GM12878 (cell line): Measurements from ENCODE around the gene OR6Y1. TPM values are rescaled to one million over a fixed set of nuclear protein-coding genes. Genes with fewer than 3 reads are reported as not detected.

Experiments
- ATAC-seq: fragments of 200-7000 bp; cut with Tn5 transposase; 3 replicates; pipeline ENCODE4 v1.9.1; 2020; ENCODE audit warnings: mild to moderate bottlenecking, moderate library complexity
- BruUV-seq: library from RNA; stranded (reverse); fragments of 400-500 nt; replicated peaks from 2 replicates; lab custom pipeline; 2021; lab: Mats Ljungman, UMichigan
- CTCF ChIA-PET: fragments of 300-600 bp; sonication (Branson Sonifier 250); formaldehyde crosslinking; extraction: SDS; loops from one replicate; lab custom pipeline; 2021; ENCODE audit warnings: inconsistent platforms; lab: Yijun Ruan, JAX
- POLR2A ChIA-PET: fragments of 350-600 bp; formaldehyde crosslinking; extraction: SDS; loops from one replicate; lab custom pipeline; 2021; ENCODE audit warnings: inconsistent platforms; lab: Charles Lee
- RAD21 ChIA-PET: fragments of 300-600 bp; sonication (Branson Sonifier 250); formaldehyde crosslinking; loops from one replicate; lab custom pipeline; 2023; ENCODE audit warnings: antibody characterized with exemption; ENCODE audit not compliant: unreplicated experiment; lab: Charles Lee
- SMC1A ChIA-PET: fragments of 300-600 bp; sonication (Branson Sonifier 250); formaldehyde crosslinking; loops from one replicate; lab custom pipeline; 2023; ENCODE audit not compliant: unreplicated experiment, uncharacterized antibody; lab: Charles Lee
- DNase-seq: peaks from one replicate; pipeline ENCODE4 v3.0.0-alpha.2; 2011; ENCODE audit warnings: low read depth, low spot score
- FAIRE-seq: peaks from 3 replicates; lab custom pipeline; 2011; peaks lifted over from hg19 to GRCh38; lab: Jason Lieb, UNC
- H2AFZ ChIP-seq: 2 replicates; pipeline ENCODE4 v1.6.0; 2011; ENCODE audit warnings: low read depth, low read length, control low read depth; ENCODE audit not compliant: control insufficient read depth
- H3K27ac ChIP-seq: 2 replicates; pipeline ENCODE4 v1.5.1; 2011; ENCODE audit warnings: control low read depth; ENCODE audit not compliant: control insufficient read depth, insufficient read depth
- H3K27me3 ChIP-seq, 2 experiments: replicated peaks in 1 of 2; 2 replicates each; pipeline versions ENCODE4 v1.6.0 to v1.6.1; 2011; ENCODE audit warnings: low read length in 1 of 2; ENCODE audit not compliant: control insufficient read depth in 2 of 2, insufficient read depth in 2 of 2
- H3K36me3 ChIP-seq, 2 experiments: 2 replicates each; pipeline ENCODE4 v1.5.1; 2011; ENCODE audit warnings: low read length in 1 of 2; ENCODE audit not compliant: control insufficient read depth in 2 of 2, insufficient read depth in 2 of 2
- H3K4me1 ChIP-seq: 2 replicates; pipeline ENCODE4 v1.6.1; 2011; ENCODE audit warnings: mild to moderate bottlenecking, low read length, moderate library complexity, mixed read lengths; ENCODE audit not compliant: control insufficient read depth, insufficient read depth
- H3K4me2 ChIP-seq: 2 replicates; pipeline ENCODE4 v1.6.0; 2011; ENCODE audit warnings: control low read depth; ENCODE audit not compliant: control insufficient read depth, insufficient read depth
- H3K4me3 ChIP-seq: fragments of 200-600 bp; sonication (generic); 2 replicates; pipeline ENCODE4 v1.5.1; 2016
- H3K79me2 ChIP-seq: 2 replicates; pipeline ENCODE4 v1.6.0; 2011; ENCODE audit warnings: low read length; ENCODE audit not compliant: control insufficient read depth, insufficient read depth
- H3K9ac ChIP-seq: 2 replicates; pipeline ENCODE4 v1.8.0; 2011; ENCODE audit warnings: low read length, control low read depth, mixed read lengths; ENCODE audit not compliant: control insufficient read depth, insufficient read depth
- H3K9me3 ChIP-seq: replicated peaks from 3 replicates; pipeline ENCODE4 v1.5.1; 2011; ENCODE audit warnings: mild to moderate bottlenecking, low read length; ENCODE audit not compliant: control insufficient read depth, insufficient read depth
- H4K20me1 ChIP-seq: 2 replicates; pipeline ENCODE4 v1.6.0; 2011; ENCODE audit not compliant: control insufficient read depth, insufficient read depth
- CHD2 ChIP-seq: IDR thresholded peaks from 2 replicates; pipeline ENCODE4 v1.6.1; 2011; ENCODE audit warnings: low read depth, low read length, improper control_type of control experiment, borderline replicate concordance
- DPF2 ChIP-seq: fragments of 450-650 bp; IDR thresholded peaks from 2 replicates; pipeline ENCODE4 v1.6.1; 2017; ENCODE audit warnings: mild to moderate bottlenecking
- EED ChIP-seq: sonication (generic); IDR thresholded peaks from 2 replicates; pipeline ENCODE4 v1.6.1; 2016; ENCODE audit warnings: antibody characterized with exemption, low read depth
- EZH2 ChIP-seq: IDR thresholded peaks from 2 replicates; pipeline ENCODE4 v1.6.1; 2012; ENCODE audit warnings: low read depth, mild to moderate bottlenecking, control low read depth, inconsistent platforms, low read length, borderline replicate concordance; ENCODE audit not compliant: control insufficient read depth
- FOXK2 ChIP-seq: fragments of 450-650 bp; IDR thresholded peaks from 2 replicates; pipeline ENCODE4 v1.6.1; 2017; ENCODE audit warnings: mild to moderate bottlenecking, moderate library complexity
- IKZF1 ChIP-seq: fragments of 450-650 bp; conservative IDR thresholded peaks from 2 replicates; pipeline ENCODE4 v1.6.1; 2017; ENCODE audit warnings: antibody characterized with exemption, mild to moderate bottlenecking
- JUND ChIP-seq: IDR thresholded peaks from 2 replicates; pipeline ENCODE4 v1.6.1; 2012; ENCODE audit warnings: low read depth, mild to moderate bottlenecking, low read length, improper control_type of control experiment, moderate library complexity
- MTA3 ChIP-seq: IDR thresholded peaks from 2 replicates; pipeline ENCODE4 v1.6.1; 2012; ENCODE audit warnings: low read length, inconsistent platforms, borderline replicate concordance
- PAX8 ChIP-seq: fragments of 450-650 bp; IDR thresholded peaks from 2 replicates; pipeline ENCODE4 v1.6.1; 2017; ENCODE audit warnings: mild to moderate bottlenecking, moderate library complexity
- PML ChIP-seq: IDR thresholded peaks from 2 replicates; pipeline ENCODE4 v1.6.1; 2012; ENCODE audit warnings: low read length, inconsistent platforms
- SUPT20H ChIP-seq: IDR thresholded peaks from 2 replicates; pipeline ENCODE4 v1.6.1; 2011; ENCODE audit warnings: low read depth, mild to moderate bottlenecking, low read length, moderate library complexity, borderline replicate concordance; ENCODE audit not compliant: control insufficient read depth
- WRNIP1 ChIP-seq: IDR thresholded peaks from 2 replicates; pipeline ENCODE4 v1.6.1; 2011; ENCODE audit warnings: low read depth, low read length, improper control_type of control experiment, borderline replicate concordance
- ZNF274 ChIP-seq: IDR thresholded peaks from one replicate; pipeline ENCODE4 v1.8.0; 2011; ENCODE audit not compliant: insufficient read length, insufficient read depth
- WGBS: methylation state at CpG from one replicate; pipeline ENCODE4 v1.1.6; 2016; ENCODE audit warnings: low lambda C conversion rate; ENCODE audit not compliant: insufficient replicate concordance, insufficient coverage; ENCODE audit errors: missing lambda C conversion rate; 5-methylcytosine and 5-hydroxymethylcytosine counted together
- in situ Hi-C: fragments of 300-500 bp; cut with MboI; formaldehyde crosslinking; loops from 9 replicates; pipeline ENCODE4 v1.14.3; 2018; ENCODE audit warnings: mixed read lengths
- intact Hi-C: fragments of 100-400 bp; cut with micrococcal nuclease; formaldehyde crosslinking; loops from one replicate; pipeline ENCODE4 v1.14.2; 2022; ENCODE audit not compliant: unreplicated experiment
- polyA plus RNA-seq, 11 experiments: library from polyadenylated mRNA; depleted of rRNA in 4 of 11; unstranded in 6 of 11; stranded (reverse) in 5 of 11; fragments of >200 nt; fragmentation: Nextera tagmentation in 4 of 11; fragmentation: Illumina TruSeq in 1 of 11; extraction: Ambion mirVana in 4 of 11; extraction: Trizol in 1 of 11; gene quantifications; 1 replicate in 1 of 11; 2 replicates in 10 of 11; pipeline versions ENCODE4 v1.2.1 to v1.2.3, GENCODE V29; 2011 to 2016; ENCODE audit warnings: inconsistent platforms in 2 of 11, missing spikeins in 2 of 11, low read depth in 1 of 11
- total RNA-seq, 4 experiments: library from RNA; depleted of rRNA in 3 of 4; stranded (reverse); fragments of >200 nt in 3 of 4; fragmentation: Illumina TruSeq in 1 of 4; extraction: Trizol in 1 of 4; gene quantifications; 2 replicates each; pipeline versions ENCODE4 v1.2.1 to v1.2.3, GENCODE V29; 2013 to 2021
- TF ChIP-seq, protein P1 (sequence below): fragments of 450-650 bp; formaldehyde crosslinking; IDR thresholded peaks from 2 replicates; pipeline ENCODE4 v1.4.0; 2022; ENCODE audit warnings: mild to moderate bottlenecking, moderate library complexity

Gene OR6Y1
- total and polyA plus RNA-seq, 10 of the 15 experiments (the other 5 are each of a cell fraction or from before 2014, with no cell fraction given), result not detected

- no peak for TF ChIP-seq ZNF274
- TF ChIP-seq, protein P1, sequence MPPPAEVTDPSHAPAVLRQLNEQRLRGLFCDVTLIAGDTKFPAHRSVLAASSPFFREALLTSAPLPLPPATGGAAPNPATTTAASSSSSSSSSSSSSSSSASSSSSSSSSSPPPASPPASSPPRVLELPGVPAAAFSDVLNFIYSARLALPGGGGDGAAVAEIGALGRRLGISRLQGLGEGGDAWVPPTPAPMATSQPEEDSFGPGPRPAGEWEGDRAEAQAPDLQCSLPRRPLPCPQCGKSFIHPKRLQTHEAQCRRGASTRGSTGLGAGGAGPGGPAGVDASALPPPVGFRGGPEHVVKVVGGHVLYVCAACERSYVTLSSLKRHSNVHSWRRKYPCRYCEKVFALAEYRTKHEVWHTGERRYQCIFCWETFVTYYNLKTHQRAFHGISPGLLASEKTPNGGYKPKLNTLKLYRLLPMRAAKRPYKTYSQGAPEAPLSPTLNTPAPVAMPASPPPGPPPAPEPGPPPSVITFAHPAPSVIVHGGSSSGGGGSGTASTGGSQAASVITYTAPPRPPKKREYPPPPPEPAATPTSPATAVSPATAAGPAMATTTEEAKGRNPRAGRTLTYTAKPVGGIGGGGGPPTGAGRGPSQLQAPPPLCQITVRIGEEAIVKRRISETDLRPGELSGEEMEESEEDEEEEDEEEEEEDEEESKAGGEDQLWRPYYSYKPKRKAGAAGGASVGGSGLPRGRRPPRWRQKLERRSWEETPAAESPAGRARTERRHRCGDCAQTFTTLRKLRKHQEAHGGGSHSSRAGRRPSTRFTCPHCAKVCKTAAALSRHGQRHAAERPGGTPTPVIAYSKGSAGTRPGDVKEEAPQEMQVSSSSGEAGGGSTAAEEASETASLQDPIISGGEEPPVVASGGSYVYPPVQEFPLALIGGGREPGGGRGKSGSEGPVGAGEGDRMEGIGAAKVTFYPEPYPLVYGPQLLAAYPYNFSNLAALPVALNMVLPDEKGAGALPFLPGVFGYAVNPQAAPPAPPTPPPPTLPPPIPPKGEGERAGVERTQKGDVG (CRISPR knock-in tag), result no peak
- TF ChIP-seq, all 136 proteins: peak for 0
- WGBS, result 66% methylated on average over 5 of the region's 5 CpGs
- Histone ChIP-seq H3K4me1 (no peaks in the 10 kb centered on the region), H3K27me3 (no peaks in the 10 kb centered on the region), H4K20me1 (no peaks in the 10 kb centered on the region), H3K9ac (no peak overlapping the region), H3K9me3 (no peaks in the 10 kb centered on the region), H3K36me3 (no peaks in the 10 kb centered on the region), H3K27ac (no peak overlapping the region), H3K4me3 (no peak overlapping the region), H3K4me2 (no peak overlapping the region), H3K79me2 (no peaks in the 10 kb centered on the region), H2AFZ (no peak overlapping the region)
- ChIA-PET POLR2A (no interaction called here), CTCF (interaction anchor here (0.5 kb wide), 1 partner anchor 125 kb away, joined by 3 read pairs; no protein-coding TSS in a partner anchor), RAD21 (no interaction called here), SMC1A (no interaction called here)
- DNase-seq, result no peak
- no TSS peak for BruUV-seq
- no peak for ATAC-seq
- in situ Hi-C loops, result no loop called here
- FAIRE-seq, result no peak
- intact Hi-C loops, result no loop called here
Observed at GRCh38 chr1:158534496-158534895, 19.7 kb downstream of the OR6Y1 start.

- H3K27me3 ChIP-seq, result no peaks in the 10 kb centered on the region
- no peak overlapping the region for H3K27ac ChIP-seq
- BruUV-seq, result no TSS peak
- ChIA-PET CTCF (no interaction called here), POLR2A (no interaction called here), RAD21 (no interaction called here), SMC1A (no interaction called here)
- H2AFZ ChIP-seq, result no peak overlapping the region
- no peak for DNase-seq
- intact Hi-C loops (no loop called here), in situ Hi-C loops (no loop called here)
- no peaks in the 10 kb centered on the region for H3K36me3 ChIP-seq
- 18% methylated on average over 2 of the region's 2 CpGs for WGBS
- no peak for ATAC-seq
- no peaks in the 10 kb centered on the region for H3K9me3 ChIP-seq
- H3K4me2 ChIP-seq, result no peak overlapping the region
- no peak overlapping the region for H3K9ac ChIP-seq
- no peaks in the 10 kb centered on the region for H3K79me2 ChIP-seq
- FAIRE-seq, result no peak
- no peak overlapping the region for H3K4me3 ChIP-seq
- no peaks in the 10 kb centered on the region for H4K20me1 ChIP-seq
- H3K4me1 ChIP-seq, result no peaks in the 10 kb centered on the region
- TF ChIP-seq MTA3 (no peak), PML (no peak), SUPT20H (no peak), EED (no peak), JUND (no peak), CHD2 (no peak), PAX8 (no peak), FOXK2 (no peak), DPF2 (no peak), WRNIP1 (no peak), EZH2 (no peak), IKZF1 (no peak)
Observed at GRCh38 chr1:158527190-158527815, 26.9 kb downstream of the OR6Y1 start.
